Psoas muscle (tissue), 8 donors: Measurements from ENCODE around the gene FGF9. TPM values are rescaled to one million over a fixed set of nuclear protein-coding genes. Genes with fewer than 3 reads are reported as not detected.

ENCODE experiments used
- ATAC-seq, 4 donors: fragments of 200-7000 bp; cut with Tn5 transposase; one replicate each; pipeline ENCODE4 v1.9.1; 2020; ENCODE audit warnings: moderate library complexity in 3 of 4, mild to moderate bottlenecking in 2 of 4
- DNase-seq, 2 donors: peaks; one replicate each; pipeline ENCODE4 v3.0.0-alpha.2; 2020
- H3K27ac ChIP-seq: fragments of 200-600 bp; one replicate; pipeline ENCODE4 v1.8.0; 2022
- H3K27me3 ChIP-seq, 3 donors: fragments of 200-600 bp in 1 of 3; one replicate each; pipeline versions ENCODE4 v1.6.1 to v1.8.0; 2013 to 2022; ENCODE audit warnings: low read length in 2 of 3, mild to moderate bottlenecking in 2 of 3, moderate library complexity in 1 of 3; ENCODE audit not compliant: insufficient read depth in 3 of 3
- H3K36me3 ChIP-seq, 2 donors: fragments of 200-600 bp in 1 of 2; one replicate each; pipeline versions ENCODE4 v1.6.1 to v1.8.0; 2013 to 2022; ENCODE audit warnings: low read depth in 1 of 2, mild to moderate bottlenecking in 1 of 2, moderate library complexity in 1 of 2; ENCODE audit not compliant: insufficient read depth in 1 of 2
- H3K4me1 ChIP-seq: fragments of 200-600 bp; one replicate; pipeline ENCODE4 v1.8.0; 2022
- H3K4me3 ChIP-seq: fragments of 200-600 bp; one replicate; pipeline ENCODE4 v1.8.0; 2022; ENCODE audit warnings: mild to moderate bottlenecking
- H3K9me3 ChIP-seq: fragments of 200-600 bp; one replicate; pipeline ENCODE4 v1.8.0; 2022
- WGBS, 3 donors: extraction: QIAGEN DNeasy Blood & Tissue Kit; methylation state at CpG; one replicate each; pipeline versions ENCODE4 v1.1.6 to v1.1.7; 2013; 5-methylcytosine and 5-hydroxymethylcytosine counted together
- intact Hi-C, 2 donors: fragments of 100-400 bp; cut with DNase I; formaldehyde crosslinking; loops; one replicate each; pipeline versions ENCODE4 v1.11.0 to v1.14.2; 2022
- polyA plus RNA-seq, 3 donors: library from polyadenylated mRNA; stranded (reverse); fragments of 200-250 nt; gene quantifications; one replicate each; pipeline ENCODE4 v1.2.3, GENCODE V29; 2013
- total RNA-seq, 4 donors: library from RNA; stranded (reverse); fragmentation: NEBNext Ultra II Directional in 2 of 4; extraction: Animal tissue kit (Norgen Biotek cat#: 25700) in 2 of 4; gene quantifications; one replicate each; pipeline versions ENCODE4 v1.2.1 to v1.2.4, GENCODE V29; 2021 to 2023
- TF ChIP-seq, protein P1 (sequence below): fragments of 200-600 bp; IDR thresholded peaks from one replicate; pipeline ENCODE4 v1.8.0; 2022; ENCODE audit warnings: antibody characterized with exemption
- donor health status: healthy with polysubstance abuse.
- donor health status: DM: no; HTN: no; CAD: no; lungs with moderate emphysema.
- donor health status: Bipolar disorder and iron deficiency.
- donor health status: healthy.
- donor health status: DM: yes; HTN: yes; CAD: no.
- donor health status: DM: no; HTN: no; CAD: no.
- donor health status: DM: no; HTN: no; CAD: no.
- donor health status: DM: yes; HTN: yes; CAD: no.

Gene FGF9
- total and polyA plus RNA-seq, 7 donors, result 0.69 to 1.7 (median 1.2) TPM

DNA sequence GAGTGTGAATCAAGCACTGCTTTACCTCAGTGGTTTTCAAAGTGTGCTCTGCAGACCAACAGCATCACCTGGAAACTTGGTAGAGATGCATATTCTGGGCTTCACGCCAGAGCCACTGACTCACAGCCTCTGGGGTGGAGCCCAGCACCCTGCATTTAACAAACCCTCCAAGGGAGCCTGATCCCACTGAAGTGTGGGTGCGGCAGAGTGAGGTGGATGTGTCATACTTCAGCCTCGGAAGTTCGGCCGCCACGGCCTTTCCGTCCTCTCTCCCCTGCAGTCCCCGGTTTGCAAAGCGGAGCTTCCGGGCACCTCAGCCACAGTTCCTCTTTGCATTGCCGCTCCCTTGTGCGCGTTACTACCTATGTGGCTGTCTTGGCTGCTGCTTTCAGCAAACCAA lies 33.6 kb upstream of the FGF9 start:
- Histone ChIP-seq H3K36me3 (no peaks in the 10 kb centered on the region), H3K4me3 (no peak overlapping the region), H3K27me3 (no peaks in the 10 kb centered on the region), H3K27ac (no peak overlapping the region), H3K4me1 (no peaks in the 10 kb centered on the region), H3K9me3 (no peaks in the 10 kb centered on the region)
- intact Hi-C loops, result loop anchor here (5.0 kb wide), 1 partner anchor 640 kb away; no protein-coding TSS in a partner anchor
- TF ChIP-seq, protein P1, sequence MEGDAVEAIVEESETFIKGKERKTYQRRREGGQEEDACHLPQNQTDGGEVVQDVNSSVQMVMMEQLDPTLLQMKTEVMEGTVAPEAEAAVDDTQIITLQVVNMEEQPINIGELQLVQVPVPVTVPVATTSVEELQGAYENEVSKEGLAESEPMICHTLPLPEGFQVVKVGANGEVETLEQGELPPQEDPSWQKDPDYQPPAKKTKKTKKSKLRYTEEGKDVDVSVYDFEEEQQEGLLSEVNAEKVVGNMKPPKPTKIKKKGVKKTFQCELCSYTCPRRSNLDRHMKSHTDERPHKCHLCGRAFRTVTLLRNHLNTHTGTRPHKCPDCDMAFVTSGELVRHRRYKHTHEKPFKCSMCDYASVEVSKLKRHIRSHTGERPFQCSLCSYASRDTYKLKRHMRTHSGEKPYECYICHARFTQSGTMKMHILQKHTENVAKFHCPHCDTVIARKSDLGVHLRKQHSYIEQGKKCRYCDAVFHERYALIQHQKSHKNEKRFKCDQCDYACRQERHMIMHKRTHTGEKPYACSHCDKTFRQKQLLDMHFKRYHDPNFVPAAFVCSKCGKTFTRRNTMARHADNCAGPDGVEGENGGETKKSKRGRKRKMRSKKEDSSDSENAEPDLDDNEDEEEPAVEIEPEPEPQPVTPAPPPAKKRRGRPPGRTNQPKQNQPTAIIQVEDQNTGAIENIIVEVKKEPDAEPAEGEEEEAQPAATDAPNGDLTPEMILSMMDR, result no peak
- WGBS, 3 donors, result 84 to 89% (median 87%) methylated on average over 13 of the region's 13 CpGs
- DNase-seq, result no peak
- ATAC-seq, result no peak

DNA sequence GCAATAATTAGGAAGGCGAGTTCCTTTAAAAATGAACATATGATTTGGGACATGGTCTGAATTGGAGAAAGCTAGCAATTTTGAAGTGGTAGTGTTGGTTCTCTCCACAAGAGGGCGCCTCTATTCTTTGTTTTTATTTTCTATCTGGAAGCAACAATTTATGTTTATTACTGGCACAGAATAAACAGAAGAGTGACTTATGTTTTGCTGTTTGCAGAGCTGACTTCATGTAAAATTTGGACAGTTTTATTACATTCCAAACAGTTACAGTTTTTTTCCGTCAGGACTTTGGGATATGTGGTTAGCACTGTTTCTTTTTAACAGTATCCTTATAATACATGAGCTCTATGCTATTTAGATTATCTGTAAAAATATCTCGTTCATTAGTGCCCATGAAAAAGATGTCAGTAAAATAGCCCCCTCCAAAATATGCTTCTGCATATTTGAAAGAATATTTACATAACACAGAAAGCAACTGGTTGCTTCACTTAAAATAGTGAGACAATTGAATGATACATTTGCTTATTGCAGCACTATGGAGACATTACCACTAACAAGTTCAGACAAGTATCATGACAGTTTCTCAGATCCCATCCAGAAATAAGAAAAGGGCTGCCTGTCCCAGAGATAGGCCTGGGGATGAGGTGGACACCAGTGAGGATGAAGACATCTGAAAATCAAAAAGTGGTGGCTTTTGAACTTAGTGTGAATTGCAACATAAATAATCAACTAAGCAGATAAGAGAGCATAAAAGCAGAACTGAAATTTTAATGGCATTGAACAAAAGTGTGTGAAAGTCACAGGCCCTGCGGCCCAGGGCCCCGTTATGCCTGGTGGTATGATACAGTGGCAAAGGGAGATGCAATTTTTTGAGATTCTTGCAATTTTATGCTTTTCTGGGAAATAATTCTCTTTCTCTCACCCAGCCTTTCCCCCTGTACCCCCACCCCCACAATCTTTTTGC lies 32.3 kb upstream of the FGF9 start:
- TF ChIP-seq, protein P1, result peak; percentile 88
- Histone ChIP-seq H3K4me3 (no peak overlapping the region), H3K36me3 (no peaks in the 10 kb centered on the region), H3K4me1 (no peaks in the 10 kb centered on the region), H3K27me3 (no peaks in the 10 kb centered on the region), H3K9me3 (no peaks in the 10 kb centered on the region), H3K27ac (no peak overlapping the region)
- WGBS, 3 donors, result 43 to 47% (median 47%) methylated on average over 6 of the region's 6 CpGs
- DNase-seq (no peak), ATAC-seq (no peak)
- intact Hi-C loops, result loop anchor here (5.0 kb wide), 1 partner anchor 639 kb away; no protein-coding TSS in a partner anchor

DNA sequence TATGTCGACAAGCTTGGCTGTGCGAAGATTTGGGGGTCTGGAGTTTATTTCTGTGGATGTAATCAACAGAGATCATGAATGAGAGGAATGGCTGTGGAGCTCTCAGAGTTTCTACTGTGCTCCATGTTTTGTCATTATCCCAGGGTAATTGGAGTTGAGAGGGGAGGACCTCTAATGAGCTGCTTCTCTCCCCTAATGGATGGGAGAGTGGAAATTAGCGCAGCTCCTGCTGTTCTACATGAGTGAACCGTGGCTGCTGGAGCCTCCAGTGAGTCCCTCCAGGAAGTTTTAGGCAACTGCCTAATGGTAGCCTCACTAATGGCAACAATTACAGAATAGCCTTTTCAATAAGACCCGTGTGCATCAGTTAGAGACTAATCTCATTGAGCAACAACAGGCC lies 31.3 kb upstream of the FGF9 start:
- TF ChIP-seq, protein P1, result no peak
- intact Hi-C loops, result loop anchor here (5.0 kb wide), 1 partner anchor 638 kb away; no protein-coding TSS in a partner anchor
- no peaks in the 10 kb centered on the region for H3K9me3 ChIP-seq
- 58 to 66% (median 66%) methylated on average over 5 of the region's 5 CpGs for WGBS, 3 donors
- DNase-seq (no peak), ATAC-seq (no peak)
- H3K27me3 ChIP-seq, result no peaks in the 10 kb centered on the region
- no peak overlapping the region for H3K4me3 ChIP-seq
- no peaks in the 10 kb centered on the region for H3K36me3 ChIP-seq
- no peaks in the 10 kb centered on the region for H3K4me1 ChIP-seq
- no peak overlapping the region for H3K27ac ChIP-seq

DNA sequence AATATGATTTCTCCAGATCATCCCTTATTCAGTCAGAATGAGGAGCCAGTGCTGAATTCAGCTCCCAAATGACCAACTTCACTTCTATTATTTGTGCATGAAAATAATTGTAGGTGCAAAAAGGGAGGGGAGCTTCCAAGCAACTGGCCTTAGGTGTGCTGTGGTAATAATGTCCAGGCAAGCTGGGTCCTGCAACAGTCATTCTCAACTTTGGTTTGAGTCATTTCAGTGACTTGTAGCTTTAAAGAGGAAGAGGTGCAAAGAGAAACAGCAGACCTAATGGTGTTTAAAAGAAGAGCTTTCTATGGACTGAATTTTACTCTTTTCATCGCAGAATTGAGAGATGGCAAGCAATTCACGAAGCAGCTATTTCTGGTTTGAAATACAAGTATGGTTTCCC lies 29.2 kb upstream of the FGF9 start:
- Histone ChIP-seq H3K9me3 (no peaks in the 10 kb centered on the region), H3K27me3 (no peaks in the 10 kb centered on the region), H3K27ac (no peak overlapping the region), H3K4me3 (no peak overlapping the region), H3K36me3 (no peaks in the 10 kb centered on the region), H3K4me1 (no peaks in the 10 kb centered on the region)
- TF ChIP-seq, protein P1, result no peak
- DNase-seq (no peak), ATAC-seq (no peak)
- 85 to 95% (median 87%) methylated on average over 2 of the region's 2 CpGs for WGBS, 3 donors
- intact Hi-C loops, result no loop called here
